HepG2 (cell line): ENCODE measurements around the gene ARHGAP26. TPM values are rescaled to one million over a fixed set of nuclear protein-coding genes. Genes with fewer than 3 reads are reported as not detected.

ENCODE experiments used
- ATAC-seq: fragments of 200-7000 bp; cut with Tn5 transposase; 3 replicates; pipeline ENCODE4 v1.9.1; 2020; ENCODE audit warnings: mild to moderate bottlenecking, moderate library complexity
- BruUV-seq: library from RNA; stranded (reverse); fragments of 400-500 nt; replicated peaks from 2 replicates; lab custom pipeline; 2021; lab: Mats Ljungman, UMichigan
- CTCF ChIA-PET: fragments of 300-600 bp; formaldehyde crosslinking; extraction: SDS; loops from one replicate; lab custom pipeline; 2021; ENCODE audit warnings: low total read pairs, inconsistent platforms, low intra/inter-chr PET ratio; lab: Yijun Ruan, JAX
- POLR2A ChIA-PET: fragments of 350-600 bp; sonication (Branson Sonifier 250); formaldehyde crosslinking; loops from one replicate; lab custom pipeline; 2020; ENCODE audit warnings: antibody characterized with exemption, inconsistent platforms; lab: Yijun Ruan, JAX
- DNase-seq: peaks from one replicate; pipeline ENCODE4 v3.0.0-alpha.2; 2015; ENCODE audit warnings: low spot score
- FAIRE-seq: peaks from 3 replicates; lab custom pipeline; 2011; peaks lifted over from hg19 to GRCh38; lab: Jason Lieb, UNC
- H2AFZ ChIP-seq: one replicate; pipeline ENCODE4 v1.6.1; 2011; ENCODE audit warnings: low read length, inconsistent platforms
- H3K27ac ChIP-seq: fragments of 300-600 bp; 3 replicates; pipeline ENCODE4 v1.8.0; 2011; ENCODE audit warnings: mixed run types, mild to moderate bottlenecking, mixed read lengths, low read length, inconsistent platforms; ENCODE audit not compliant: insufficient read depth; ENCODE audit errors: extremely low read length
- H3K27me3 ChIP-seq, 2 experiments: fragments of 200-600 bp in 1 of 2; 2 replicates in 1 of 2; 3 replicates in 1 of 2; pipeline versions ENCODE4 v1.6.0 to v1.8.0; 2011; ENCODE audit warnings: low read length in 2 of 2, mild to moderate bottlenecking in 2 of 2, moderate library complexity in 2 of 2, inconsistent platforms in 1 of 2; ENCODE audit not compliant: insufficient read depth in 2 of 2, control insufficient read depth in 1 of 2
- H3K36me3 ChIP-seq, 2 experiments: fragments of 200-600 bp in 1 of 2; replicated peaks in 1 of 2; 2 replicates in 1 of 2; 3 replicates in 1 of 2; pipeline versions ENCODE4 v1.5.1 to v1.8.0; 2011; ENCODE audit warnings: low read length in 2 of 2, inconsistent platforms in 1 of 2; ENCODE audit not compliant: insufficient read depth in 2 of 2, control insufficient read depth in 1 of 2
- H3K4me1 ChIP-seq: 2 replicates; pipeline ENCODE4 v1.5.1; 2012; ENCODE audit warnings: low read length, inconsistent platforms; ENCODE audit not compliant: insufficient read depth
- H3K4me2 ChIP-seq: 2 replicates; pipeline ENCODE4 v1.6.0; 2011; ENCODE audit warnings: low read depth, low read length, inconsistent platforms
- H3K4me3 ChIP-seq, 3 experiments: fragments of 200-600 bp in 1 of 3; sonication (generic), shearing (Covaris generic) in 1 of 3; replicated peaks in 1 of 3; 2 replicates each; pipeline ENCODE4 v1.5.1; 2011 to 2016; ENCODE audit warnings: low read length in 3 of 3, inconsistent platforms in 2 of 3, low read depth in 2 of 3, mild to moderate bottlenecking in 2 of 3, control low read depth in 1 of 3, mixed read lengths in 1 of 3; ENCODE audit not compliant: insufficient read depth in 1 of 3
- H3K79me2 ChIP-seq: one replicate; pipeline ENCODE4 v1.6.1; 2011; ENCODE audit warnings: low read length, inconsistent platforms; ENCODE audit not compliant: insufficient read depth
- H3K9ac ChIP-seq: 2 replicates; pipeline ENCODE4 v1.6.0; 2011; ENCODE audit warnings: mild to moderate bottlenecking, low read depth, low read length, inconsistent platforms; ENCODE audit not compliant: insufficient read depth
- H3K9me3 ChIP-seq: 2 replicates; pipeline ENCODE4 v1.5.1; 2012; ENCODE audit warnings: mild to moderate bottlenecking, low read length
- H4K20me1 ChIP-seq: 2 replicates; pipeline ENCODE4 v1.6.0; 2011; ENCODE audit warnings: inconsistent platforms, mild to moderate bottlenecking, low read length, moderate library complexity; ENCODE audit not compliant: insufficient read depth
- ELF3 ChIP-seq: IDR thresholded peaks from 2 replicates; pipeline ENCODE4 v1.6.1; 2016; ENCODE audit warnings: missing genetic modification reagents, missing compliant biosample characterization
- ERF ChIP-seq: IDR thresholded peaks from 2 replicates; pipeline ENCODE4 v1.6.1; 2018; ENCODE audit warnings: missing biosample characterization, missing genetic modification reagents
- GLI4 ChIP-seq: sonication (generic); formaldehyde crosslinking; IDR thresholded peaks from 2 replicates; pipeline ENCODE4 v1.5.1; 2020; ENCODE audit warnings: missing genetic modification reagents, mild to moderate bottlenecking, moderate library complexity, borderline replicate concordance
- MTF1 ChIP-seq: sonication (generic); formaldehyde crosslinking; IDR thresholded peaks from 2 replicates; pipeline ENCODE4 v1.5.0; 2020; ENCODE audit warnings: missing genetic modification reagents
- XBP1 ChIP-seq: sonication (generic); formaldehyde crosslinking; IDR thresholded peaks from 2 replicates; pipeline ENCODE4 v1.5.0; 2020; ENCODE audit warnings: missing genetic modification reagents
- ZIK1 ChIP-seq: sonication (generic); formaldehyde crosslinking; IDR thresholded peaks from 2 replicates; pipeline ENCODE4 v1.5.0; 2020; ENCODE audit warnings: mild to moderate bottlenecking, low read depth, missing genetic modification reagents, borderline replicate concordance
- ZMYM4 ChIP-seq: sonication (generic); formaldehyde crosslinking; IDR thresholded peaks from 2 replicates; pipeline ENCODE4 v1.8.1; 2023; ENCODE audit warnings: mild to moderate bottlenecking, missing genetic modification reagents
- ZNF549 ChIP-seq: sonication (generic); formaldehyde crosslinking; IDR thresholded peaks from 2 replicates; pipeline ENCODE4 v1.5.0; 2020; ENCODE audit warnings: missing genetic modification reagents
- ZNF746 ChIP-seq: sonication (generic); formaldehyde crosslinking; IDR thresholded peaks from 2 replicates; pipeline ENCODE4 v1.8.0; 2022; ENCODE audit warnings: mild to moderate bottlenecking, missing genetic modification reagents
- WGBS: methylation state at CpG from one replicate; pipeline ENCODE4 v1.1.6; 2017; ENCODE audit warnings: low lambda C conversion rate; 5-methylcytosine and 5-hydroxymethylcytosine counted together
- in situ Hi-C: cut with HindIII; loops from 2 replicates; pipeline ENCODE4 v1.10.0; 2017; ENCODE audit warnings: low pct_unique_long_range_greater_than_20kb; ENCODE audit not compliant: extremely low pct_ligation_motif_present
- intact Hi-C: fragments of 100-400 bp; cut with micrococcal nuclease; formaldehyde crosslinking; loops from one replicate; pipeline ENCODE4 v1.10.0; 2022; ENCODE audit not compliant: unreplicated experiment
- polyA plus RNA-seq, 8 experiments: library from polyadenylated mRNA; depleted of rRNA in 3 of 8; stranded (reverse) in 7 of 8; unstranded in 1 of 8; fragments of >200 nt; fragmentation: Illumina TruSeq in 4 of 8; extraction: Trizol in 4 of 8; gene quantifications; 2 replicates each; pipeline versions ENCODE4 v1.2.1 to v1.2.3, GENCODE V29; 2011 to 2016; ENCODE audit warnings: low read depth in 4 of 8, missing spikeins in 1 of 8, mixed read lengths in 1 of 8; ENCODE audit not compliant: insufficient read depth in 1 of 8
- total RNA-seq, 5 experiments: library from RNA; depleted of rRNA; stranded (reverse); fragments of >200 nt; fragmentation: Illumina TruSeq; extraction: Trizol; gene quantifications; 2 replicates each; pipeline ENCODE4 v1.2.3, GENCODE V29; 2016; ENCODE audit warnings: low read depth in 1 of 5

ARHGAP26 gene
- total and polyA plus RNA-seq, 2 of the 13 experiments (the other 11 are each of a cell fraction or from before 2014, with no cell fraction given), result 9.6 to 18.2 TPM

DNA sequence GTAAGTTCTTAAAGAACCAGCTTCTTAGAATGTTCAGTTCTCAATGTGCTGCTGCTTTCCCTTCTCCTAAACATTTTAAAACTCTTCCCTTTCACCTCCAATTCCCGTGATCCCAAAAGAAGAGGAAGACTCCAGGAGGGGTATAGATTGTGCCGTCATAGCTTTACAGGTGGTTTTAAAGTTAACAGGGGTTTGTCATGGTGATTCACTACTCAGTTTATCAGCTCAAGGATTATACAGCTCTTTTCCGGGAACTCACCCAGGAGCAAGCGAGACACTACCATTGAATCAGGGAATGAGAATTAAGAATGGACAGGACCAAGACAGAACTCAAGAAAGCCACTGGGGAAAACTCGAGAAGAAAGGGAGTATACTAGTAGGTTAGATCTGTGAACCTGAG lies 454.5 kb downstream of the ARHGAP26 start:
- 96% methylated on average over 5 of the region's 5 CpGs for WGBS
- FAIRE-seq (no peak), DNase-seq (no peak), ATAC-seq (no peak)
- in situ Hi-C loops, result no loop called here
- Histone ChIP-seq H3K9ac (no peak overlapping the region), H3K9me3 (no peaks in the 10 kb centered on the region), H4K20me1 (no peaks in the 10 kb centered on the region), H3K36me3 (peaks cover 1 to 5% of the 10 kb centered on the region in 2 experiments; a peak in 1 of 5 replicates), H2AFZ (no peak overlapping the region), H3K4me2 (no peak overlapping the region), H3K4me3 (no peak overlapping the region), H3K79me2 (no peaks in the 10 kb centered on the region), H3K4me1 (peaks cover 17% of the 10 kb centered on the region), H3K27me3 (no peaks in the 10 kb centered on the region), H3K27ac (no peak overlapping the region)
- ChIA-PET POLR2A (no interaction called here), CTCF (no interaction called here)
- TF ChIP-seq MTF1 (no peak), ZMYM4 (CRISPR knock-in tag) (no peak), ELF3 (CRISPR knock-in tag) (no peak), GLI4 (CRISPR knock-in tag) (no peak), ERF (CRISPR knock-in tag) (no peak), ZNF549 (CRISPR knock-in tag) (no peak), ZIK1 (CRISPR knock-in tag) (no peak), XBP1 (CRISPR knock-in tag) (no peak)
- intact Hi-C loops, result no loop called here
- BruUV-seq, result no TSS peak

DNA sequence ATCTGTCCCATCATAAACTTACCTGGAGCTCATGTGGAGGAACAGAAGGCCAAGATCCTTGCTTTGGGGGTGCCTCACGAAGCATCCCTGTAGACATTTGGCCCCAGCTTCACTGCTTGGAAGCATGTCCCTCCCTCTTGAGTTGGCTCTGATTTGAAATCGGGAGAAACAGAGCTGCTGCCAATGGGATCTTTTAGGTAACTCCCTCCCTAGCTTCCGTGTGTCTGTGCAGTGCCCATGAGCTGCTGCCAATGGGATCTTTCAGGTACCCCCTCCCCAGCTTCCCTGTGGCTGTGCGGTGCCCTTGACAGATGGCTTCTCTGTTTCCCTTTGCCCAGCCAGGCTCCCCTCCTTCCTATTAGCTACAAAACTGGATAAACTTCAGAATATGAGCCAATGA lies 455.3 kb downstream of the ARHGAP26 start:
- Histone ChIP-seq H3K27ac (no peak overlapping the region), H3K9ac (no peak overlapping the region), H3K4me1 (peaks cover 26% of the 10 kb centered on the region), H3K79me2 (no peaks in the 10 kb centered on the region), H2AFZ (no peak overlapping the region), H3K27me3 (no peaks in the 10 kb centered on the region), H3K4me3 (no peak overlapping the region), H4K20me1 (no peaks in the 10 kb centered on the region), H3K9me3 (no peaks in the 10 kb centered on the region), H3K4me2 (no peak overlapping the region), H3K36me3 (peaks cover 1 to 5% of the 10 kb centered on the region in 2 experiments; a peak in 1 of 5 replicates)
- WGBS, result 96% methylated on average over 4 of the region's 4 CpGs
- no peak for TF ChIP-seq ZNF746 (CRISPR knock-in tag)
- FAIRE-seq (no peak), ATAC-seq (no peak), DNase-seq (no peak)
- intact Hi-C loops (no loop called here), in situ Hi-C loops (no loop called here)
- BruUV-seq, result no TSS peak
- ChIA-PET POLR2A (no interaction called here), CTCF (no interaction called here)
